Measurements from ENCODE around the gene UPF2. TPM values are rescaled to one million over a fixed set of nuclear protein-coding genes. Genes with fewer than 3 reads are reported as not detected.

Gene UPF2
- total RNA-seq, 4 donors from 2014 or later, result 22.8 to 36.3 (median 26.6) TPM

GRCh38 chr10:11908991-11909390, 133.6 kb downstream of the UPF2 start:
- WGBS, 2 donors, result 96 to 98% methylated on average over 11 of the region's 11 CpGs
- Histone ChIP-seq H3K27me3 (no peaks in the 10 kb centered on the region), H3K9me3 (no peaks in the 10 kb centered on the region), H3K4me1 (peaks cover 0 to 4% of the 10 kb centered on the region in 2 donors), H3K4me3 (replicated peaks in 1 of 3) (no peak overlapping the region), H3K27ac (no peak overlapping the region), H3K36me3 (no peaks in the 10 kb centered on the region)
- no peak for DNase-seq
- no peak for TF ChIP-seq POLR2A (IDR thresholded peaks at IDR 0.05)
- no peak for TF ChIP-seq CTCF (IDR thresholded peaks at IDR 0.05)
- intact Hi-C loops (cut with DNase I), result no loop called here

GRCh38 chr10:11908536-11908935, 134.1 kb downstream of the UPF2 start:
- TF ChIP-seq POLR2A (IDR thresholded peaks at IDR 0.05), result no peak
- TF ChIP-seq CTCF (IDR thresholded peaks at IDR 0.05), result no peak
- WGBS, 2 donors, result 96 to 98% methylated on average over 4 to 10 of the region's 10 CpGs
- H3K4me3 ChIP-seq (replicated peaks in 1 of 3), result no peak overlapping the region
- peaks cover 0 to 4% of the 10 kb centered on the region in 2 donors for H3K4me1 ChIP-seq
- H3K36me3 ChIP-seq, result no peaks in the 10 kb centered on the region
- H3K9me3 ChIP-seq, result no peaks in the 10 kb centered on the region
- no peak overlapping the region for H3K27ac ChIP-seq
- intact Hi-C loops (cut with DNase I), result no loop called here
- DNase-seq, result no peak
- no peaks in the 10 kb centered on the region for H3K27me3 ChIP-seq

GRCh38 chr10:11907914-11908313, 134.7 kb downstream of the UPF2 start:
- H3K36me3 ChIP-seq, result no peaks in the 10 kb centered on the region
- WGBS, 2 donors, result 55 to 77% methylated on average over 2 to 9 of the region's 18 CpGs
- no peak for DNase-seq
- no peaks in the 10 kb centered on the region for H3K27me3 ChIP-seq
- TF ChIP-seq CTCF (IDR thresholded peaks at IDR 0.05) (no peak), POLR2A (IDR thresholded peaks at IDR 0.05) (no peak)
- H3K9me3 ChIP-seq, result no peaks in the 10 kb centered on the region
- no peaks in the 10 kb centered on the region for H3K4me1 ChIP-seq
- H3K4me3 ChIP-seq (replicated peaks in 1 of 3), result no peak overlapping the region
- H3K27ac ChIP-seq, result no peak overlapping the region
- intact Hi-C loops (cut with DNase I), result no loop called here

GRCh38 chr10:11906714-11907113, 135.9 kb downstream of the UPF2 start:
- Histone ChIP-seq H3K4me1 (no peaks in the 10 kb centered on the region), H3K4me3 (replicated peaks in 1 of 3) (no peak overlapping the region), H3K27ac (no peak overlapping the region), H3K9me3 (no peaks in the 10 kb centered on the region), H3K36me3 (no peaks in the 10 kb centered on the region), H3K27me3 (no peaks in the 10 kb centered on the region)
- TF ChIP-seq POLR2A (IDR thresholded peaks at IDR 0.05), result no peak
- TF ChIP-seq CTCF (IDR thresholded peaks at IDR 0.05), result no peak
- 57 to 68% methylated on average over 8 of the region's 8 CpGs for WGBS, 2 donors
- DNase-seq, result no peak
- intact Hi-C loops (cut with DNase I), result no loop called here

- intact Hi-C loops (cut with DNase I), result no loop called here
- no peaks in the 10 kb centered on the region for H3K9me3 ChIP-seq
- H3K27ac ChIP-seq, result no peak overlapping the region
- no peaks in the 10 kb centered on the region for H3K36me3 ChIP-seq
- no peak overlapping the region for H3K4me3 ChIP-seq (replicated peaks in 1 of 3)
- TF ChIP-seq POLR2A (IDR thresholded peaks at IDR 0.05) (no peak), CTCF (IDR thresholded peaks at IDR 0.05) (no peak)
- peaks cover 12 to 13% of the 10 kb centered on the region in 2 donors for H3K4me1 ChIP-seq
- DNase-seq, result no peak
- WGBS, 2 donors, result 97 to 99% methylated on average over 7 of the region's 7 CpGs
- no peaks in the 10 kb centered on the region for H3K27me3 ChIP-seq
Observed at GRCh38 chr10:11902646-11903045, 140.0 kb downstream of the UPF2 start.

Measured in thyroid gland (tissue), 4 donors.